GM23248 (cell line): ENCODE data around the gene MSL2.

Source experiments
- EZH2 ChIP-seq: fragments of 200-600 bp; sonication (generic); IDR thresholded peaks from 2 replicates; pipeline ENCODE4 v1.6.1; 2018; ENCODE audit warnings: antibody characterized with exemption, mild to moderate bottlenecking; ENCODE audit not compliant: insufficient read depth, poor library complexity, severe bottlenecking
- EZH2phosphoT487 ChIP-seq: fragments of 200-600 bp; sonication (generic); IDR thresholded peaks from 2 replicates; pipeline ENCODE4 v1.6.1; 2018; ENCODE audit warnings: antibody characterized with exemption, moderate library complexity, mild to moderate bottlenecking, low read depth; ENCODE audit not compliant: insufficient read depth

DNA sequence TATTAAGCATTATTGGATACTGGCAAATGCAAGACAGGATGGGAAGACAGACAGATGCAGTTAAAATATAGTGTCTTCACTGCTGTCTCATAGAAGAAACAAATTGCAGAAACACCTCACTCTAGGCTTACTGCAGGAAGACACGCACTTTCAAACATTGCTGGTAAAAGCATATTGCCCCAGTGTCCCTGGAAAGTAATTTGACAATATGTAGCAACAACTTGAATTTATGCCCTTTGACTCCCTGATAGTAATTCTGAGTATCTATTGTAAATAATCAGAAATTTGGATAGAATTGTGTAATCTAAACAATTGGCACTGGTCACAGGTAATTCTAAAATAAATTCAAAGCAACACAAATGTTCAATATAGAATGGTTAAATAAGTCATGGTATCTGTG is 62.0 kb downstream of the MSL2 start:
- TF ChIP-seq EZH2 (no peak), EZH2phosphoT487 (no peak)
